G401 (cell line): ENCODE data around the gene FOXK2. TPM values are rescaled to one million over a fixed set of nuclear protein-coding genes. Genes with fewer than 3 reads are reported as not detected.
A peak's percentile ranks its signal among the peaks of the same experiment; 100 is the strongest.

Experiments used
- DNase-seq: peaks from one replicate; pipeline ENCODE4 v3.0.0-alpha.2; 2015; ENCODE audit warnings: low spot score
- in situ Hi-C: cut with HindIII; loops from 2 replicates; pipeline ENCODE4 v1.10.0; 2016; ENCODE audit warnings: low sequenced_read_pairs, mixed read lengths
- total RNA-seq: library from RNA; depleted of rRNA; stranded (reverse); fragments of >200 nt; shearing (Covaris generic); gene quantifications from 2 replicates; pipeline ENCODE4 v1.2.3, GENCODE V29; 2014; rRNA removed

The FOXK2 gene
- total RNA-seq: 52.8 and 57.7 TPM in 2 replicates

DNA sequence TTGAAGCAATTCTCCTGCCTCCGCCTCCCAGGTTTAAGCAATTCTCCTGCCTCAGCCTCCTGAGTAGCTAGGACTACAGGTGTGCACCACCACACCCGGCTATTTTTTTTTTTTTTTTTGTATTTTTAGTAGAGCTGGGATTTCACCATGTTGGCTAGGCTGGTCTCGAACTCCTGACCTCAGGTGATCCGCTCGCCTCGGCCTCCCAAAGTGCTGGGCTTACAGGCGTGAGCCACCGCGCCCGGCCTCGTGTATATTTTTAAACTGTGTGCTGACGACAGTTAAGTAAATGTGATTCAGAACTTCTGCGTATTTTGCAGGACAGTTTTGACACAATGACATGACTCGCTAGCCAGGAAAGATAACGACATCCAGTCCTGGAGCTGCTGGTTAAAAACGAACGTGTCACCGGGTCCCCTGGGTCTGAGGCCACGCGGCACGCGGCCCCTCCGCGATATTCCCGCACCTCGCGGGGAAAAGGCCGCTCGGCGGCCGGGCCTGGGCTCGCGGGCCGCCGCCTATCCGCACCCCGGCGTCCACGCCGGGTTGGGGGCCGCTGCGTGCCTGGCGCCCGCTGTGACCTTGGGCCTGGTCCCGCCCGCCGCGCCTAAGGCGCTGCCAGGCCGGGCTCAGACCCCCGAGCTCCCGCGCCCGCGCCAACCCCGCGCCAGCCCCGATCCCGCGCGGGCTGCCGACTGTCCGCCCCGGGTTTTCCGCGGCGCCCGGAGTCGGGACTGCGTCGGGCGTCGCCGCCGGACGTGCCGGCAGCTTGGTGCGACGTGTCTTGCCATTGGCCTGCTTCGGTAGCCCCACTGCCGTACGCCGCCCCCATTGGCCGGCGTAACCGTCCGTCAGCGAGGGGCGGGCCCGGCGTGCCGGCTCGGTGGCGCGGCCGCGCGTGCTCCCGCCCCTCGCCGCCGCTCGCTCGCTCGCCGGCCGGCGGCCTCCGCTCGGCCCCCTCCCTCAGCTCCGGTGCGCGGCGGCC, at the start of gene FOXK2:
Gene FOXK2 (plus strand): TSS at position 907 of the 985 bp plus-strand sequence. CDS start 157 bp downstream, outside the sequence.
- in situ Hi-C loops: no loop called here
- DNase-seq: peak; percentile 92

DNA sequence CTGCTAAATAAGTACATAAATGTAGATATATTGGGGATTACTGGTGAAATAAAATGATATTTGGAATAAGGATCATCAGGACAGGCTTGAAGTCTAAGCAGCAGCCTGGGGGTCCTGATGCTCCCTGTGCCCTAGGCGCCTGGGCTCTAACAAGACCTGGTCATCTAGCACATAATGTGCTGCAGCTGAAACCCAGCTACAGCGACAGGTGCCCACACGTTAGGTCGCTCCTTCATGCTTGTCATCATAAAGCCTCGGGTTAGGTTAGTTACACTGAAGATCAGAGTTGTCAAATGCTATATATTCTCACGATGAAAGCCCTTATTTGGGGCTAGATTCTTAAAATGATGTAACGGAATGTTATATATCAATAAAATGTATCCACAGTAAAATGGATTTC, 49.5 kb upstream of the FOXK2 start:
- in situ Hi-C loops: no loop called here
- DNase-seq: no peak

- no peak for DNase-seq
- in situ Hi-C loops: no loop called here
Measured at GRCh38 chr17:82474223-82475010, 45.1 kb upstream of the FOXK2 start.

GRCh38 chr17:82475458-82475857, 44.1 kb upstream of the FOXK2 start:
- no peak for DNase-seq

GRCh38 chr17:82477934-82478333, 41.6 kb upstream of the FOXK2 start:
- DNase-seq: no peak
- in situ Hi-C loops: no loop called here

More at GRCh38 chr17:82475458-82475857, 44.1 kb upstream of the FOXK2 start:
- in situ Hi-C loops: no loop called here

- no peak for DNase-seq
- in situ Hi-C loops: no loop called here
Measured at GRCh38 chr17:82479602-82480001, 39.9 kb upstream of the FOXK2 start.

- in situ Hi-C loops: no loop called here
- no peak for DNase-seq
Measured at GRCh38 chr17:82480318-82480717, 39.2 kb upstream of the FOXK2 start.

DNA sequence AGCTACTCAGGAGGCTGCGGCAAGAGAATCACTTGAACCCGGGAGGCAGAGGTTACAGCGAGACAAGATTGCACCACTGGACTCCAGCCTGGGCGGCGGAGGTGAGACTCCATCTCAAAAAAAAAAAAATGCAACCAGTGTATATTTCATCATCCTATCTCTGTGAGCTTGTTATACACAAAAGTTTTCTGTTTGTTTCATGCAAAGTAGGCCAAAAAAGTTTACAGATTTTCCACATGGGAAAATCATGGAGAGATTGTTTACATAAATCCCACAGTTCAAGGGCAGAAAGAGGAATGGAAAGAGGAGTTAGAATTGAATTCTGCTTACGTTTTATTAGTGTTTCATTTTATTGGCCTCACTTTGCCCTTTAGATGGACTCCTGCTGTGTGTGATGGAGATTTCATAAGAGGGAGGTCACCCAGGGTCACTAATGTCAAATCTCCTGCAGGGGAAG, 36.3 kb upstream of the FOXK2 start:
- DNase-seq: no peak
- in situ Hi-C loops: no loop called here

- no peak for DNase-seq
- in situ Hi-C loops: no loop called here
Measured at GRCh38 chr17:82483836-82484235, 35.7 kb upstream of the FOXK2 start.

- in situ Hi-C loops: no loop called here
- DNase-seq: no peak
Measured at GRCh38 chr17:82486231-82487094, 33.1 kb upstream of the FOXK2 start.

GRCh38 chr17:82487910-82488309, 31.6 kb upstream of the FOXK2 start:
- no peak for DNase-seq

DNA sequence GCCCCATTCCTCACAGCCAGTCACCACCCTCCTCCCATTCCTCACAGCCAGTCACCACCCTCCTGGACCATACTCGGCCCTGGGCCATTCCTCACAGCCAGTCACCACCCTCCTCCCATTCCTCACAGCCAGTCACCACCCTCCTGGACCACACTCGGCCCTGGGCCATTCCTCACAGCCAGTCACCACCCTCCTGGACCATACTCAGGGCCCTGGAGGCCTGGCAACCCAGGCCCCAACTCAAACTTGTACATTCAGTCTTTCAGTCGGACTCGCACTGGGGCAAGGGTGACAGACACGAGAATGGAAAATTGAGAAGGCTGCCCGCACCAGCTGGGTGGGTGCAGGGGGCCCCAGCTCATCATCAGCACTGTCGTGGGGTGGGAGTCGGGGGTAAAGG, 30.4 kb upstream of the FOXK2 start:
- in situ Hi-C loops: no loop called here

More at GRCh38 chr17:82487910-82488309, 31.6 kb upstream of the FOXK2 start:
- in situ Hi-C loops: no loop called here

DNA sequence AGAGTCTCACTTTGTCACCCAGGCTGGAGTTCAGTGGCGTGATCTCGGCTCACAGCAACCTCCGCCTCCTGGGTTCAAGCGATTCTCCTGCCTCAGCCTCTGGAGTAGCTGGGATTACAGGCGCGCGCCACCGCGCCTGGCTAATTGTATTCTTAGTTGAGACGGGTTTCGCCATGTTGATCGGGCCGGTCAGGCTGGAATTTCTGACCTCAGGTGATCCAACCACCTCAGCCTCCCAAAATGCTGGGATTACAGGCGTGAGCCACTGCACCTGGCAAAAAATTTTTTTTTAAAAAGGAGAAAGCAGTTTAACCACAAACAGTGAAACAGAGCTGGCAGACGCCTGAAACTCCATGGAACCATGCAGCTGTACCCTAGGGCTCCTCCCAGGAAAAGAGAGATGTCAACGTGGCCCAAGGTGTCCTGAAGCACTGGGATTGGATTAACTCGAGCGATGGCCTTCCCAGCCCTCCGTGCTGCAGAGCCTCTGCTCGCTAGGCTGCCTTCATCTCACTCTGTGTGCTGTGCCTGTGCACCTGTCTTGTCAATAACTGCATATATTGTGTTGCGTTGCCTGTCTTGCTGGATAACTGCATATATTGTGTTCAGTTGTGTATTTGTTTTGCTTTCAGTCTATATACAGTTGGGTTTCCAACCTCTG, 29.6 kb upstream of the FOXK2 start:
- DNase-seq: peak; percentile 30

More for the DNA sequence above, 30.4 kb upstream of the FOXK2 start:
- DNase-seq: no peak

GRCh38 chr17:82490512-82491195, 28.9 kb upstream of the FOXK2 start:
- in situ Hi-C loops: no loop called here
- peak; percentile 26 for DNase-seq

More for the DNA sequence above, 29.6 kb upstream of the FOXK2 start:
- in situ Hi-C loops: no loop called here

- in situ Hi-C loops: no loop called here
- DNase-seq: peak; percentile 64
Measured at GRCh38 chr17:82491196-82491530, 28.4 kb upstream of the FOXK2 start.

GRCh38 chr17:82491533-82491932, 28.0 kb upstream of the FOXK2 start:
- DNase-seq: no peak
- in situ Hi-C loops: no loop called here

- DNase-seq: no peak
- in situ Hi-C loops: no loop called here
Measured at GRCh38 chr17:82492643-82493225, 26.8 kb upstream of the FOXK2 start.
